ENCODE data around the gene FKRP.

Gene FKRP

GRCh38 chr19:46731007-46731501 lies 14.8 kb upstream of the FKRP start:
- CTCF ChIA-PET: interaction anchor here (0.7 to 5.9 kb wide), 6 partner anchors 13 to 69 kb away, joined by 3 to 73 read pairs (median 4); no protein-coding TSS in a partner anchor
- peaks cover 51% of the 10 kb centered on the region for H3K36me3 Mint-ChIP-seq
- no peak overlapping the region for H3K4me3 Mint-ChIP-seq
- DNase-seq: no peak
- peaks cover 18% of the 10 kb centered on the region for H3K4me1 Mint-ChIP-seq
- no peaks in the 10 kb centered on the region for H3K9me3 Mint-ChIP-seq
- H3K27ac Mint-ChIP-seq: peak overlapping the region; percentile 62
- no peaks in the 10 kb centered on the region for H3K27me3 Mint-ChIP-seq

GRCh38 chr19:46731584-46731983 lies 14.3 kb upstream of the FKRP start:
- CTCF ChIA-PET: interaction anchor here (1.0 to 5.9 kb wide), 4 partner anchors 14 to 41 kb away, joined by 4 to 73 read pairs (median 4); no protein-coding TSS in a partner anchor
- peaks cover 18% of the 10 kb centered on the region for H3K4me1 Mint-ChIP-seq
- peaks cover 47% of the 10 kb centered on the region for H3K36me3 Mint-ChIP-seq
- H3K4me3 Mint-ChIP-seq: no peak overlapping the region
- H3K9me3 Mint-ChIP-seq: no peaks in the 10 kb centered on the region
- H3K27ac Mint-ChIP-seq: no peak overlapping the region
- DNase-seq: no peak
- no peaks in the 10 kb centered on the region for H3K27me3 Mint-ChIP-seq

GRCh38 chr19:46732172-46732938 lies 13.5 kb upstream of the FKRP start:
- Mint-ChIP-seq H3K4me3 (no peak overlapping the region), H3K4me1 (peaks cover 18% of the 10 kb centered on the region), H3K36me3 (peaks cover 45% of the 10 kb centered on the region), H3K27me3 (no peaks in the 10 kb centered on the region), H3K27ac (peak overlapping the region; percentile 1), H3K9me3 (no peaks in the 10 kb centered on the region)
- DNase-seq: no peak
- CTCF ChIA-PET: interaction anchor here (1.0 kb wide), 1 partner anchor 14 kb away, joined by 4 read pairs; no protein-coding TSS in a partner anchor

- peaks cover 50% of the 10 kb centered on the region for H3K36me3 Mint-ChIP-seq
- no peak overlapping the region for H3K4me3 Mint-ChIP-seq
- H3K27ac Mint-ChIP-seq: no peak overlapping the region
- CTCF ChIA-PET: no interaction called here
- no peaks in the 10 kb centered on the region for H3K27me3 Mint-ChIP-seq
- no peaks in the 10 kb centered on the region for H3K9me3 Mint-ChIP-seq
- DNase-seq: no peak
- H3K4me1 Mint-ChIP-seq: peaks cover 16% of the 10 kb centered on the region
These were observed 12.7 kb upstream of the FKRP start for GRCh38 chr19:46732966-46733689.

- Mint-ChIP-seq H3K4me1 (peaks cover 12% of the 10 kb centered on the region), H3K9me3 (no peaks in the 10 kb centered on the region), H3K36me3 (peaks cover 52% of the 10 kb centered on the region), H3K4me3 (no peak overlapping the region), H3K27me3 (no peaks in the 10 kb centered on the region), H3K27ac (no peak overlapping the region)
- no peak for DNase-seq
- CTCF ChIA-PET: interaction anchor here (2.5 kb wide), 1 partner anchor 20 kb away, joined by 6 read pairs; no protein-coding TSS in a partner anchor
These were observed 12.1 kb upstream of the FKRP start for GRCh38 chr19:46733690-46734292.

- Mint-ChIP-seq H3K4me3 (no peak overlapping the region), H3K4me1 (peaks cover 9% of the 10 kb centered on the region), H3K36me3 (peaks cover 46% of the 10 kb centered on the region), H3K9me3 (no peaks in the 10 kb centered on the region), H3K27me3 (no peaks in the 10 kb centered on the region), H3K27ac (no peak overlapping the region)
- CTCF ChIA-PET: interaction anchor here (1.4 to 2.0 kb wide), 3 partner anchors 8 to 33 kb away, joined by 5 to 13 read pairs (median 5); no protein-coding TSS in a partner anchor
- no peak for DNase-seq
These were observed 9.1 kb upstream of the FKRP start for GRCh38 chr19:46736531-46737297.

- H3K27ac Mint-ChIP-seq: no peak overlapping the region
- no peaks in the 10 kb centered on the region for H3K27me3 Mint-ChIP-seq
- CTCF ChIA-PET: interaction anchor here (1.4 to 2.0 kb wide), 3 partner anchors 8 to 34 kb away, joined by 5 to 13 read pairs (median 5); no protein-coding TSS in a partner anchor
- H3K9me3 Mint-ChIP-seq: no peaks in the 10 kb centered on the region
- peaks cover 42% of the 10 kb centered on the region for H3K36me3 Mint-ChIP-seq
- no peak for DNase-seq
- no peak overlapping the region for H3K4me3 Mint-ChIP-seq
- peaks cover 9% of the 10 kb centered on the region for H3K4me1 Mint-ChIP-seq
These were observed 8.6 kb upstream of the FKRP start for GRCh38 chr19:46737298-46737654.

- Mint-ChIP-seq H3K9me3 (no peaks in the 10 kb centered on the region), H3K4me1 (peaks cover 11% of the 10 kb centered on the region), H3K27ac (no peak overlapping the region), H3K36me3 (peaks cover 41% of the 10 kb centered on the region), H3K27me3 (no peaks in the 10 kb centered on the region), H3K4me3 (no peak overlapping the region)
- CTCF ChIA-PET: interaction anchor here (1.5 to 2.0 kb wide), 2 partner anchors 9 to 12 kb away, joined by 5 to 13 read pairs; no protein-coding TSS in a partner anchor
- no peak for DNase-seq
These were observed 8.1 kb upstream of the FKRP start for GRCh38 chr19:46737761-46738171.

- Mint-ChIP-seq H3K36me3 (peaks cover 37% of the 10 kb centered on the region), H3K4me1 (peaks cover 23% of the 10 kb centered on the region), H3K9me3 (no peaks in the 10 kb centered on the region), H3K27ac (peak overlapping the region; percentile 39), H3K4me3 (no peak overlapping the region), H3K27me3 (no peaks in the 10 kb centered on the region)
- CTCF ChIA-PET: no interaction called here
- DNase-seq: no peak
These were observed 6.5 kb upstream of the FKRP start for GRCh38 chr19:46739290-46739771.

GRCh38 chr19:46741447-46741846 lies 4.4 kb upstream of the FKRP start:
- DNase-seq: no peak
- CTCF ChIA-PET: interaction anchor here (1.6 to 2.0 kb wide), 3 partner anchors 9 to 13 kb away, joined by 5 to 7 read pairs (median 6); no protein-coding TSS in a partner anchor
- H3K27ac Mint-ChIP-seq: no peak overlapping the region
- H3K9me3 Mint-ChIP-seq: no peaks in the 10 kb centered on the region
- H3K4me1 Mint-ChIP-seq: peaks cover 36% of the 10 kb centered on the region
- no peaks in the 10 kb centered on the region for H3K27me3 Mint-ChIP-seq
- peaks cover 42% of the 10 kb centered on the region for H3K36me3 Mint-ChIP-seq
- H3K4me3 Mint-ChIP-seq: no peak overlapping the region

- H3K4me3 Mint-ChIP-seq: peak overlapping the region; percentile 16
- DNase-seq: no peak
- no peaks in the 10 kb centered on the region for H3K27me3 Mint-ChIP-seq
- CTCF ChIA-PET: interaction anchor here (2.1 kb wide), 1 partner anchor 11 kb away, joined by 11 read pairs; no protein-coding TSS in a partner anchor
- no peaks in the 10 kb centered on the region for H3K9me3 Mint-ChIP-seq
- peaks cover 48% of the 10 kb centered on the region for H3K4me1 Mint-ChIP-seq
- peaks cover 34% of the 10 kb centered on the region for H3K36me3 Mint-ChIP-seq
- H3K27ac Mint-ChIP-seq: peak overlapping the region; percentile 28
These were observed 2.9 kb upstream of the FKRP start for GRCh38 chr19:46742926-46743480.

- Mint-ChIP-seq H3K4me1 (peaks cover 54% of the 10 kb centered on the region), H3K4me3 (peak overlapping the region; percentile 93), H3K9me3 (no peaks in the 10 kb centered on the region), H3K27ac (peak overlapping the region; percentile 33), H3K27me3 (no peaks in the 10 kb centered on the region), H3K36me3 (peaks cover 28% of the 10 kb centered on the region)
- no peak for DNase-seq
- CTCF ChIA-PET: interaction anchor here (0.8 to 2.1 kb wide), 4 partner anchors 10 to 39 kb away, joined by 3 to 11 read pairs (median 5); no protein-coding TSS in a partner anchor
These were observed 1.7 kb upstream of the FKRP start for GRCh38 chr19:46744005-46744691.

All from activated naive CD4-positive, alpha-beta T cell treated with anti-CD3 and anti-CD28 coated beads, Interleukin-2, amount 10 ng/mL, durations not matched to agents 7 days and 5 days (primary cell).